AG09309 (cell line): ENCODE data around the gene TSPO.

Source experiments
- DNase-seq: peaks from one replicate; pipeline ENCODE4 v3.0.0-alpha.2; 2010; ENCODE audit warnings: low read depth
- H3K4me3 ChIP-seq: 2 replicates; pipeline ENCODE4 v1.5.1; 2011; ENCODE audit warnings: mild to moderate bottlenecking, low read depth, low read length, moderate library complexity; ENCODE audit not compliant: control insufficient read depth
- TF ChIP-seq, protein P1 (sequence below): IDR thresholded peaks from 2 replicates; pipeline ENCODE4 v1.5.1; 2011; ENCODE audit warnings: mild to moderate bottlenecking, low read depth, low read length, inconsistent platforms; ENCODE audit not compliant: insufficient read depth, control insufficient read depth; ENCODE audit errors: missing control alignments

TSPO gene

DNA sequence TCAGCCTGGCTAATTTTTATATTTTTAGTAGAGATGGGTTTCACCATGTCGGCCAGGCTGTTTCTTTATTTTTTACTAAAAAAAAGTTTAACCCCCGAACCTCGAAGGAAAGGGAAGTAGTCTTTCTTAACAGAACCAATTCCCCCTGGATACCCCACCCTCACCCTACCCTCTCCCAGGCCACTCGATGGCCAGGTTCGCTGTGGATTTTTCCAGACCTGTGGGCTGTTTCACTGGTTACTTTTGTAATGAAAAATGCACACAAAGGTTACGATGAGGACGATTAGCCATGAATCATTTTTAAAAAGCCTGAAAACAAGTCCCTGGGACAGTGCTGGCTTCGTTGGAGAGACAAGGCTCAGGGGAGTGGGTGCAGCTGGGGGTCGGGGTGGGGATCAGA, 2.5 kb downstream of the TSPO start:
- no peak overlapping the region; the same call in none of the 2 replicates for H3K4me3 ChIP-seq
- TF ChIP-seq, protein P1, sequence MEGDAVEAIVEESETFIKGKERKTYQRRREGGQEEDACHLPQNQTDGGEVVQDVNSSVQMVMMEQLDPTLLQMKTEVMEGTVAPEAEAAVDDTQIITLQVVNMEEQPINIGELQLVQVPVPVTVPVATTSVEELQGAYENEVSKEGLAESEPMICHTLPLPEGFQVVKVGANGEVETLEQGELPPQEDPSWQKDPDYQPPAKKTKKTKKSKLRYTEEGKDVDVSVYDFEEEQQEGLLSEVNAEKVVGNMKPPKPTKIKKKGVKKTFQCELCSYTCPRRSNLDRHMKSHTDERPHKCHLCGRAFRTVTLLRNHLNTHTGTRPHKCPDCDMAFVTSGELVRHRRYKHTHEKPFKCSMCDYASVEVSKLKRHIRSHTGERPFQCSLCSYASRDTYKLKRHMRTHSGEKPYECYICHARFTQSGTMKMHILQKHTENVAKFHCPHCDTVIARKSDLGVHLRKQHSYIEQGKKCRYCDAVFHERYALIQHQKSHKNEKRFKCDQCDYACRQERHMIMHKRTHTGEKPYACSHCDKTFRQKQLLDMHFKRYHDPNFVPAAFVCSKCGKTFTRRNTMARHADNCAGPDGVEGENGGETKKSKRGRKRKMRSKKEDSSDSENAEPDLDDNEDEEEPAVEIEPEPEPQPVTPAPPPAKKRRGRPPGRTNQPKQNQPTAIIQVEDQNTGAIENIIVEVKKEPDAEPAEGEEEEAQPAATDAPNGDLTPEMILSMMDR: no peak
- no peak for DNase-seq

DNA sequence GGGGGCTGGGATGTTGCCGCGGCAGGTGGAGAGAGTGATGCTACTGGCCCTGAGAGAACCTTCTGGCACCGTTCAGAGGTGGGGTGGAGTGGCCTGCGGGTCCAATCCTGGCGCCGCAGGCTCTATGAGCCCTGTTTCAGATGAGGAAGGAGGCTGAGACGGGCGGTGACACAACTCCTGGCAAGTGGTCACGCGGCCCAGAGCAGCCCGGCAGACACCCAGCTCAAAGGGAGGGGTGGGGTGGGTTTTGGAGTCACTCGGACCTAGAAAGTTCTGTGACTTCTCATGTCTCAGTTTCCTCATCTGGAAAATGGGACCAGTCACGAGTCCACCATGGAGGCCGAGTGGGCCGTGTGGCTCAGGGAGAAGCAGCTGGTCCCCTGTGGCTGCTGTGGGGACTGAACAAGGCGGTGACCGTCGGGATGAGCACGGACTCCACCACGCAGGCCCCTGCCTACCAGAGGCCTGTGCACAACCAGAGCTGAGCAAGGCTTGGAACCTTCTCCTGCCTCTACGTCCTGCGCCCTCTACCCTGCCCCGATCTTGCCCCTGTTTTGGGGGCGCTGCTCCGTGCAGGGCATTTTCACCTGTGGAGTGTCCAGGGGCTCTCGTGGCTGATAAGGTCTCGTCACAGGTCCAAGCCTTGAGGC, 3.7 kb downstream of the TSPO start:
- DNase-seq: no peak
- TF ChIP-seq, protein P1: no peak
- no peak overlapping the region for H3K4me3 ChIP-seq

DNA sequence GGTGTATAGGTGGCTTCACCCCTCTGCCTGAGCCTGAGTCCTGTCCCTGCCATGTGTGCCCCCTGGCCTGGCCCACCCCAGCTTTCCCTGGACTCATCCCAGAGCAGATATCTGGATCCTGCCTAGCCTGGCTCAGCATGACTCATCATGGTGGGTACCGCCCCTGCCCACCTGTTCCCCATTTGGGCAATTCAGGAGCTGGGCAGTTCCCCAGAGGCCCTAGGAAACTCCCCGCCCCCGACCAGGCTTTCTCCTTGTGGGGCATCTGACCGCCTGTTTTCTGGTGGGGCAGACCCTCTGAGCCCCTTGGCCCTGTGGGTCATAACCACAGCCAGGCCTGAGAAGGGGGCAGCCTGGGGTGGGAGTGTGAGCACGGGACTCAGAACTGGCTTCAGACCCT, 4.4 kb downstream of the TSPO start:
- no peak for DNase-seq
- TF ChIP-seq, protein P1: no peak

GRCh38 chr22:43156413-43156812, 5.1 kb downstream of the TSPO start:
- TF ChIP-seq, protein P1: no peak
- H3K4me3 ChIP-seq: no peak overlapping the region
- no peak for DNase-seq

More for the DNA sequence above, 4.4 kb downstream of the TSPO start:
- no peak overlapping the region for H3K4me3 ChIP-seq

DNA sequence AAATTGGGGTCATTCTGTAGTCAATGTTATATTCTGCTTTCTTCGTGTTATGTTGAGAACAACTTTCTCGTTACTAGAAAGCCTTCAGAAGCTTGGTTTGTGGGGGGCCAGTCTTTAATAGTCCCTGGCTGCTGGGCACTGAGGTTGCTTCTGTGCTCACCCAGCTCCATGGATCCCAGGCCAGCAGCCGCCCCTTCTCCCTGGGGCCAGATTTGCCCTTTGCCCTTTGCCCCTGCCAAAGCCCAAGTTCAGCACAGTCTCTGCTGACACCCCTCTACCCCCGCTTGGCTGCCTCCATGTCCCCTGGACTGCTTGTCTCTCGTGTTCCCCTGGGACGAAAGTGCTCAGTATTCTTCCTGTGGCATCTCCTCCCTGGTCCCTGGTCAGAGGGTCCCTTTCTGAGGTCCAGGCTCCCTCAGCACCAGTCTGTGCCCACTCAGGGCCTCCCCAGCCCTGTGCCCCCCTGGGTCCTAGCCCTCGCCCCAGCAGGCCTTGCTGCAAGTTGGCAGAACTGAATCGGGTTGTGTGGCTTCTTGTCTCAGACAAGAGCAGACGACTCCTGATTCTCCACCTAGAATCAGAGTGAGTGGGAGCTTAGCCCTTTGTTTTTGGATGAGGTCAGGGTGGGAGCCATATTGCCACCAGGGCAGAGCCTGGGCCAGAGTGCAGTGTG, 6.7 kb downstream of the TSPO start:
- DNase-seq: no peak
- TF ChIP-seq, protein P1: no peak
- no peak overlapping the region for H3K4me3 ChIP-seq

DNA sequence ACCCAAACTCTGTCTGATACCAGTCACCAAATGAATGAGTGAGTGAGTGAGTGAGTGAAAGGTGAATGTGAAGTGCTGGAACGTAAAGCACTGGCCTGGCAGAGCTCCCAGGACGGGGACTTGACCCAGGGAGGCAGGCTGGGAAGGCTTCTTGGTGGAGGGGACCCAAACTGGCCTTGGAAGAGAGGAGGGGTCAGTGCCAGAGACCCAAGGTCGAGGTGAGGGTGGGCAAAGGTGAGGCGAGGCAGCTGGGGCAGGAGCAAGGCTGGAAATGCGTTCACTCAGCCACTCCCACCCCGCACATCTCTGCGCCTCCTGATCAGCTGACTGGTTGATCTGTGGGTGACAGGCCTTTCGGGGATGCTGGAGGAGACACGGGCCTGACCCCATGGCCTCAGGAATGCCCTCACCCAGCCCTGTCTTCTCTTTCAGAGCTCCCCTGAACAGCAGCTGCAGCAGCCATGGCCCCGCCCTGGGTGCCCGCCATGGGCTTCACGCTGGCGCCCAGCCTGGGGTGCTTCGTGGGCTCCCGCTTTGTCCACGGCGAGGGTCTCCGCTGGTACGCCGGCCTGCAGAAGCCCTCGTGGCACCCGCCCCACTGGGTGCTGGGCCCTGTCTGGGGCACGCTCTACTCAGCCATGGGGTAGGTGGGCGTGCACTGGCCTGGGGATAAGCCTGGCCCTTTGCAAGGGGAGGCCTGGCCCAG, 7.6 kb downstream of the TSPO start:
- TF ChIP-seq, protein P1: no peak
- no peak for DNase-seq
- no peak overlapping the region for H3K4me3 ChIP-seq
